Ectodermal cell (in vitro differentiated cells): Measurements from ENCODE around the gene KIF13A.

Experiments used
- H3K27ac ChIP-seq: 2 replicates; pipeline ENCODE4 v1.7.0; 2013; ENCODE audit warnings: mild to moderate bottlenecking, low read depth, low read length; ENCODE audit not compliant: insufficient read depth, poor library complexity, severe bottlenecking
- H3K27me3 ChIP-seq: 2 replicates; pipeline ENCODE4 v1.7.0; 2013; ENCODE audit warnings: mild to moderate bottlenecking, low read length; ENCODE audit not compliant: insufficient read depth, control insufficient read depth, poor library complexity, severe bottlenecking
- H3K36me3 ChIP-seq: one replicate; pipeline ENCODE4 v1.7.0; 2013; ENCODE audit warnings: low read length; ENCODE audit not compliant: control insufficient read depth, insufficient read depth
- H3K4me1 ChIP-seq: one replicate; pipeline ENCODE4 v1.7.0; 2013; ENCODE audit warnings: low read length; ENCODE audit not compliant: control insufficient read depth, insufficient read depth
- H3K4me3 ChIP-seq: 2 replicates; pipeline ENCODE4 v1.7.0; 2013; ENCODE audit warnings: low read depth, low read length, control low read depth; ENCODE audit not compliant: insufficient read depth
- H3K9me3 ChIP-seq: 2 replicates; pipeline ENCODE4 v1.7.0; 2013; ENCODE audit warnings: mild to moderate bottlenecking, low read length, moderate library complexity; ENCODE audit not compliant: control insufficient read depth
- WGBS, 2 experiments: methylation state at CpG; one replicate each; pipeline ENCODE4 v1.1.7; 2013; ENCODE audit warnings: missing lambda C conversion rate in 2 of 2; 5-methylcytosine and 5-hydroxymethylcytosine counted together

The KIF13A gene

DNA sequence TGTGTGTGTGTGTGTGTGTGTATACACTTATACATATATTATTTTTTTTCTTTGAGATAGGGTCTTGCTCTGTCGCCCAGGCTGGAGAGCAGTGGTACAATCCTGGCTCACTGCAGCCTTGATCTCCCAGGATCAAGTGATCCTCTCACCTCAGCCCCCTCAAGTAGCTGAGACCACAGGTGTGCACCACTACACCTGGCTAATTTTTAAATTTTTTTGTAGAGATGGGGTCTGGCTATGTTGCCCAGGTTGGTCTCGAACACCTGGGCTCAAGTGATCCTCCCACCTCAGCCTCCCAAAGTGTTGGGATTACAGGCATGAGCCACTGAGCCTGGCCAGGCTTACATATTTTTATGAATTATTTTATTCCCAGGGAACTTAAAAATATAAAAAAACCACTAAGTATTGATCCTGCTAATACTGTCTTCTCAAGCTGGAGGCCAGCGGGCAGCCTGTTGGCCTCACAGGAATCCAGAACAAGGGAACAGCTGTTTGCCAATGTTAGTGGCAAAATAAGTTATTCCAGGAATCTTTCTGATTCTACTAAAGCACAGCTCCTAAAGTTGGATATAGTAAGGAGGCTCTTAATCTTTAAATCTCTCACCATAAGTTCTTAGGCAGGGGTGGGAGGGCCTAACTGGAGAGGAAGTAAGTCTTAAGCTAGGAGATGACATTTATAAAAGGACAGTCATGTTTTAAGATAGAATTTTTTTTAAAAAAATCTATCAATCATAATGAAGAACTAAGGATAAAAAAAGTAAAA is 145.2 kb downstream of the KIF13A start:
- no peaks in the 10 kb centered on the region for H3K36me3 ChIP-seq
- H3K27me3 ChIP-seq = no peaks in the 10 kb centered on the region
- no peaks in the 10 kb centered on the region for H3K4me1 ChIP-seq
- H3K27ac ChIP-seq = no peak overlapping the region
- WGBS, 2 experiments = 94 to 98% methylated on average over 3 of the region's 3 CpGs
- H3K4me3 ChIP-seq = no peak overlapping the region
- no peaks in the 10 kb centered on the region for H3K9me3 ChIP-seq

GRCh38 chr6:17839513-17840223 is 147.8 kb downstream of the KIF13A start:
- WGBS, 2 experiments = 91 to 93% methylated on average over 8 of the region's 9 CpGs
- no peak overlapping the region for H3K27ac ChIP-seq

DNA sequence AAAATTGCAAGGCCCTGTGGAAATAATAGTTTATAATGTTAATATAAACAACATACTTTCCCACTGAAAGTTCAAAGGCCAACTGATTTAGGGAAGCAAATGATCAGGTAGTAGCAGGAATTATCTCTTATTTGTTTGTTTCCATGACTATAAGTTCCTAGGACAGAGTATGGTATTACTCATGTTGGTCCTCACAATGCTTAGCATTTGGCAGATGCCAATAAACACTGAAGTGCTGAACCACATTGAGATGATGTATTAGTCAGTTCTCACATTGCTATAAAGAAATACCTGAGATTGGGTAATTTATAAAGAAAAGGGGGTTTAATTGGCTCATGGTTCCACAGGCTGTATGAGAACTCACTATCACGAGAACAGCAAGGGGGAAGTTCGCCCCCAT is 151.1 kb downstream of the KIF13A start:
- Histone ChIP-seq H3K36me3 (no peaks in the 10 kb centered on the region), H3K27me3 (no peaks in the 10 kb centered on the region), H3K9me3 (no peaks in the 10 kb centered on the region), H3K4me3 (no peak overlapping the region), H3K4me1 (no peaks in the 10 kb centered on the region), H3K27ac (no peak overlapping the region)
- 93 to 94% methylated on average over 2 of the region's 2 CpGs for WGBS, 2 experiments

More at GRCh38 chr6:17839513-17840223, 147.8 kb downstream of the KIF13A start:
- Histone ChIP-seq H3K36me3 (no peaks in the 10 kb centered on the region), H3K27me3 (no peaks in the 10 kb centered on the region), H3K9me3 (no peaks in the 10 kb centered on the region), H3K4me3 (no peak overlapping the region), H3K4me1 (no peaks in the 10 kb centered on the region)

DNA sequence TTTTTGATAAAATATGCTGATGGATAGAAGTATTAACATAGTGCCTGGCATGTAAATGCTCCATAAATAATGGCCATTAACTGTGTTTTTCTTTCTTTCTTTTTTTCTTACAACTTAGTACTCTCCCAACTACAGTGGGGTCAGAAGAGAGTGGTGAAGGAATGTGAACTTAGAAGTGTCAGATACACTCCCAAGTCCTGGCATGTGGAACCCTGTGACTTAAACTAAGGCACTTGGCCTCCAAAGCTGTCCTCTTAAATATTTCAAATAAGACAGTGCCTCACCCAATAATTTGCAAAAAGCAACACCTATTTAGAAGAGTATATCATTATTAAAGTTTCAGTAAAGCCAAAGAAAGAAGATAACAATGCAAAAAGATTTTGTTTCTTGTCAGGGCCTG is 151.7 kb downstream of the KIF13A start:
- no peaks in the 10 kb centered on the region for H3K4me1 ChIP-seq
- H3K9me3 ChIP-seq = no peaks in the 10 kb centered on the region
- H3K27me3 ChIP-seq = no peaks in the 10 kb centered on the region
- peaks cover 2% of the 10 kb centered on the region for H3K36me3 ChIP-seq
- no peak overlapping the region for H3K4me3 ChIP-seq
- H3K27ac ChIP-seq = no peak overlapping the region

- H3K9me3 ChIP-seq = no peaks in the 10 kb centered on the region
- 81 to 88% methylated on average over 4 of the region's 4 CpGs for WGBS, 2 experiments
- H3K4me3 ChIP-seq = no peak overlapping the region
- peaks cover 10% of the 10 kb centered on the region for H3K36me3 ChIP-seq
- no peaks in the 10 kb centered on the region for H3K4me1 ChIP-seq
- H3K27me3 ChIP-seq = no peaks in the 10 kb centered on the region
- H3K27ac ChIP-seq = no peak overlapping the region
Observed at GRCh38 chr6:17831135-17831534, 156.3 kb downstream of the KIF13A start.

DNA sequence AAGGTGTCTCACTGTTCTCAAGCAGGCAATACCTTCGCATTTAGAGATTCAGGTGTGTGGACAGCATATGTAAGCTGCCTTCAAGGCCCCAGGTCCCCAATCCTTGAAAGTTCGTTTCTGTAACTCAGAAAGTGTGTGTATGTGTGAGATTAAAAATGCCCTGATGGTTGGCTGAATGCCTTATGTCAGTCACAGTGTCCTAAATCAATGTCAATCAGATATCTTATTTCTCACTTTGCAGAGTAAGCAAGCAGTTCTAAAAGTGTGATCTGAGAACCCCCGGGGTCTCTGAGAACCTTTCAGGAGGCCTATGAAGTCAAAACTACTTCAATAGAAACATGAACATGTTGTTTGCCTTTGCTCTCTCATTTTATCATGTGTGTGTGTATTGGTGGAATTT is 157.5 kb downstream of the KIF13A start:
- Histone ChIP-seq H3K27me3 (no peaks in the 10 kb centered on the region), H3K27ac (no peak overlapping the region), H3K4me1 (no peaks in the 10 kb centered on the region), H3K9me3 (no peaks in the 10 kb centered on the region), H3K4me3 (no peak overlapping the region), H3K36me3 (peaks cover 10% of the 10 kb centered on the region)
- 94 to 96% methylated on average over 3 of the region's 3 CpGs for WGBS, 2 experiments

- Histone ChIP-seq H3K4me1 (no peaks in the 10 kb centered on the region), H3K4me3 (no peak overlapping the region), H3K36me3 (peaks cover 10% of the 10 kb centered on the region), H3K9me3 (no peaks in the 10 kb centered on the region), H3K27ac (no peak overlapping the region), H3K27me3 (no peaks in the 10 kb centered on the region)
- 97% methylated on average over 5 of the region's 5 CpGs for WGBS, 2 experiments
Observed at GRCh38 chr6:17828149-17828548, 159.3 kb downstream of the KIF13A start.

GRCh38 chr6:17826301-17826700 is 161.1 kb downstream of the KIF13A start:
- H3K36me3 ChIP-seq = peaks cover 10% of the 10 kb centered on the region
- H3K4me1 ChIP-seq = no peaks in the 10 kb centered on the region
- H3K27ac ChIP-seq = no peak overlapping the region
- H3K27me3 ChIP-seq = no peaks in the 10 kb centered on the region
- H3K9me3 ChIP-seq = no peaks in the 10 kb centered on the region
- no peak overlapping the region for H3K4me3 ChIP-seq

GRCh38 chr6:17820055-17820454 is 167.4 kb downstream of the KIF13A start:
- H3K4me3 ChIP-seq = no peak overlapping the region
- no peaks in the 10 kb centered on the region for H3K27me3 ChIP-seq
- no peaks in the 10 kb centered on the region for H3K9me3 ChIP-seq
- no peaks in the 10 kb centered on the region for H3K4me1 ChIP-seq
- no peak overlapping the region for H3K27ac ChIP-seq
- WGBS, 2 experiments = 78 to 83% methylated on average over 7 of the region's 7 CpGs
- H3K36me3 ChIP-seq = no peaks in the 10 kb centered on the region

- H3K4me1 ChIP-seq = no peaks in the 10 kb centered on the region
- H3K9me3 ChIP-seq = no peaks in the 10 kb centered on the region
- no peaks in the 10 kb centered on the region for H3K36me3 ChIP-seq
- no peak overlapping the region for H3K4me3 ChIP-seq
- H3K27me3 ChIP-seq = no peaks in the 10 kb centered on the region
- WGBS, 2 experiments = 86 to 95% methylated on average over 1 of the region's 1 CpG
- H3K27ac ChIP-seq = no peak overlapping the region
Observed at GRCh38 chr6:17817763-17818162, 169.7 kb downstream of the KIF13A start.
